Endothelial cell (in vitro differentiated cells): ENCODE measurements around the gene IL1RAPL2. TPM values are rescaled to one million over a fixed set of nuclear protein-coding genes. Genes with fewer than 3 reads are reported as not detected.
"Not testable (repeated sequence)": the region's sequence is repeated elsewhere in the genome, so short reads cannot be mapped to it uniquely, and the experiment has no call there.

Source experiments
- DNase-seq: peaks from one replicate; pipeline ENCODE4 v3.0.0; 2021; ENCODE audit warnings: low spot score
- H3K27ac Mint-ChIP-seq: one replicate; pipeline ENCODE4 v1.8.0; 2021; ENCODE audit warnings: mixed read lengths, inconsistent platforms; ENCODE audit not compliant: unreplicated experiment
- H3K27me3 Mint-ChIP-seq: one replicate; pipeline ENCODE4 v1.8.0; 2021; ENCODE audit warnings: mild to moderate bottlenecking, moderate library complexity, mixed read lengths, inconsistent platforms; ENCODE audit not compliant: unreplicated experiment
- H3K36me3 Mint-ChIP-seq: one replicate; pipeline ENCODE4 v1.8.0; 2021; ENCODE audit warnings: mild to moderate bottlenecking, low read depth, mixed read lengths, inconsistent platforms; ENCODE audit not compliant: unreplicated experiment
- H3K4me1 Mint-ChIP-seq: one replicate; pipeline ENCODE4 v1.8.0; 2021; ENCODE audit warnings: mild to moderate bottlenecking, mixed read lengths, inconsistent platforms; ENCODE audit not compliant: unreplicated experiment
- H3K4me3 Mint-ChIP-seq: one replicate; pipeline ENCODE4 v1.8.0; 2021; ENCODE audit warnings: mild to moderate bottlenecking, mixed read lengths, inconsistent platforms; ENCODE audit not compliant: unreplicated experiment
- H3K9me3 Mint-ChIP-seq: one replicate; pipeline ENCODE4 v1.8.0; 2021; ENCODE audit warnings: mixed read lengths, inconsistent platforms; ENCODE audit not compliant: unreplicated experiment
- CTCF ChIP-seq: fragments of 200-600 bp; sonication (generic); IDR thresholded peaks from one replicate; pipeline ENCODE4 v1.5.0; 2021; ENCODE audit warnings: antibody characterized with exemption; ENCODE audit not compliant: unreplicated experiment
- total RNA-seq: library from RNA; stranded (reverse); fragmentation: NEBNext Ultra II Directional; extraction: Animal tissue kit (Norgen Biotek cat#: 25700); gene quantifications from one replicate; pipeline ENCODE4 v1.2.1, GENCODE V29; 2021; ENCODE audit not compliant: unreplicated experiment

Gene IL1RAPL2
- total RNA-seq, 1 donor from 2014 or later: 0.51 TPM

- no peak for TF ChIP-seq CTCF
- H3K27ac Mint-ChIP-seq: no peak within 1 kb of the TSS
- H3K4me3 Mint-ChIP-seq: no peak within 1 kb of the TSS
- peaks cover 10% of the 10 kb centered on the region for H3K9me3 Mint-ChIP-seq
- no peaks in the 10 kb centered on the region for H3K36me3 Mint-ChIP-seq
- DNase-seq: no peak
- no peaks in the 10 kb centered on the region for H3K4me1 Mint-ChIP-seq
- H3K27me3 Mint-ChIP-seq: no peaks in the 10 kb centered on the region
Observed at GRCh38 chrX:105220636-105221035, 654.6 kb downstream of the IL1RAPL2 start, which contains the start of gene TEX13A. TSS of gene TEX13A (minus strand) at chrX:105220694. CDS start at chrX:105220397, 297 bp downstream.

- H3K36me3 Mint-ChIP-seq: no peaks in the 10 kb centered on the region
- H3K4me1 Mint-ChIP-seq: no peaks in the 10 kb centered on the region
- no peak for DNase-seq
- H3K9me3 Mint-ChIP-seq: peaks cover 10% of the 10 kb centered on the region
- TF ChIP-seq CTCF: no peak
- H3K27ac Mint-ChIP-seq: no peak overlapping the region
- no peaks in the 10 kb centered on the region for H3K27me3 Mint-ChIP-seq
- no peak overlapping the region for H3K4me3 Mint-ChIP-seq
Observed at GRCh38 chrX:105221374-105221773, 655.4 kb downstream of the IL1RAPL2 start.

- no peaks in the 10 kb centered on the region for H3K4me1 Mint-ChIP-seq
- no peak for TF ChIP-seq CTCF
- H3K36me3 Mint-ChIP-seq: no peaks in the 10 kb centered on the region
- no peak for DNase-seq
- peaks cover 1% of the 10 kb centered on the region for H3K27me3 Mint-ChIP-seq
- H3K9me3 Mint-ChIP-seq: peaks cover 10% of the 10 kb centered on the region
- no peak overlapping the region for H3K27ac Mint-ChIP-seq
- no peak overlapping the region for H3K4me3 Mint-ChIP-seq
Observed at GRCh38 chrX:105226499-105226898, 660.5 kb downstream of the IL1RAPL2 start.

DNA sequence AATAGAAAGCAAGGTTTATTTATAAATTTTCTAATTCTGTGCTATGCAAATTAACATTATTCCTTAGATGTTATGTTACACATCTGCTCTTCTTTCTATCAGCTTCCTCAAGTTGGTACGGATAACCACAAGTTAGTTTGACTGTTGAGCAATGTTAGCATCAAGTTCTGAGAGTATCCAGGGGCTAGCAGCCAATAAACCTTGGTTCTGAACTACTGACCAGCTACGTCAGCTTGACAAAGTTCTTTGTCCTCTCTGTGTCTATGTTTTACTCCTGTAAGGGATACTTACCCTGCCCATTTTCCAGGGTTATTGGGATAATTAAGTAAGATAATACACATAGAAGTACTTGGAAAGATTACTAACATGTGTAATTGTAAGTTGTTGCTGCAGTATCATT lies 662.6 kb downstream of the IL1RAPL2 start:
- TF ChIP-seq CTCF: no peak
- Mint-ChIP-seq H3K4me1 (no peaks in the 10 kb centered on the region), H3K9me3 (peaks cover 4% of the 10 kb centered on the region), H3K36me3 (no peaks in the 10 kb centered on the region), H3K4me3 (no peak overlapping the region), H3K27ac (no peak overlapping the region), H3K27me3 (peaks cover 1% of the 10 kb centered on the region)
- DNase-seq: no peak

GRCh38 chrX:105229146-105229545 lies 663.1 kb downstream of the IL1RAPL2 start:
- H3K27me3 Mint-ChIP-seq: peaks cover 1% of the 10 kb centered on the region
- no peaks in the 10 kb centered on the region for H3K4me1 Mint-ChIP-seq
- no peak overlapping the region for H3K4me3 Mint-ChIP-seq
- H3K36me3 Mint-ChIP-seq: no peaks in the 10 kb centered on the region
- no peak for DNase-seq
- H3K9me3 Mint-ChIP-seq: no peaks in the 10 kb centered on the region
- TF ChIP-seq CTCF: no peak
- H3K27ac Mint-ChIP-seq: no peak overlapping the region

DNA sequence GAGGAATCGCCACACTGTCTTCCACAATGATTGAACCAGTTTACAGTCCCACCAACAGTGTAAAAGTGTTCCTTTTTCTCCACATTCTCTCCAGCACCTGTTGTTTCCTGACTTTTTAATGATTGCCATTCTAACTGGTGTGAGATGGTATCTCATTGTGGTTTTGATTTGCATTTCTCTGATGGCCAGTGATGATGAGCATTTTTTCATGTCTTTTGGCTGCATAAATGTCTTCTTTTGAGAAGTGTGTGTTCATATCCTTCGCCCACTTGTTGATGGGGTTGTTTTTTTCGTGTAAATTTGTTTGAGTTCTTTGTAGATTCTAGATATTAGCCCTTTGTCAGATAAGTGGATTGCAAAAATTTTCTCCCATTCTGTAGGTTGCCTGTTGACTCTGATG lies 671.4 kb downstream of the IL1RAPL2 start:
- H3K4me3 Mint-ChIP-seq, H3K9me3 Mint-ChIP-seq, H3K27ac Mint-ChIP-seq, H3K36me3 Mint-ChIP-seq, DNase-seq, H3K27me3 Mint-ChIP-seq, H3K4me1 Mint-ChIP-seq: not testable (repeated sequence)
